Heart left ventricle (tissue), 16 donors: ENCODE measurements around the gene WNK2. TPM values are rescaled to one million over a fixed set of nuclear protein-coding genes. Genes with fewer than 3 reads are reported as not detected.

Experiments
- ATAC-seq, 4 donors: fragments of 200-7000 bp; cut with Tn5 transposase; one replicate each; pipeline ENCODE4 v1.9.1; 2020 to 2022; ENCODE audit warnings: moderate library complexity in 4 of 4, mild to moderate bottlenecking in 3 of 4, moderate number of reproducible peaks in 1 of 4
- DNase-seq, 5 donors: peaks; one replicate each; pipeline ENCODE4 v3.0.0-alpha.2; 2020
- H3K27ac ChIP-seq, 12 donors: fragments of 200-600 bp; sonication (generic) in 4 of 12; one replicate each; pipeline versions ENCODE4 v1.5.0 to v1.8.0; 2016 to 2022; ENCODE audit warnings: mild to moderate bottlenecking in 2 of 12
- H3K27me3 ChIP-seq, 9 donors: fragments of 200-600 bp; sonication (generic) in 2 of 9; one replicate each; pipeline versions ENCODE4 v1.5.1 to v1.8.0; 2016 to 2022; ENCODE audit warnings: mild to moderate bottlenecking in 3 of 9
- H3K36me3 ChIP-seq, 9 donors: fragments of 200-600 bp; sonication (generic) in 2 of 9; one replicate each; pipeline versions ENCODE4 v1.5.0 to v1.8.0; 2018 to 2022; ENCODE audit warnings: mild to moderate bottlenecking in 2 of 9
- H3K4me1 ChIP-seq, 12 donors: fragments of 200-600 bp; sonication (generic) in 4 of 12; one replicate each; pipeline versions ENCODE4 v1.5.0 to v1.8.0; 2016 to 2022; ENCODE audit warnings: mild to moderate bottlenecking in 3 of 12
- H3K4me3 ChIP-seq, 12 donors: fragments of 200-600 bp; sonication (generic) in 4 of 12; one replicate each; pipeline versions ENCODE4 v1.5.0 to v1.8.0; 2017 to 2022; ENCODE audit warnings: mild to moderate bottlenecking in 9 of 12, moderate library complexity in 4 of 12
- H3K9me3 ChIP-seq, 12 donors: fragments of 200-600 bp; sonication (generic) in 4 of 12; one replicate each; pipeline versions ENCODE4 v1.5.0 to v1.8.0; 2016 to 2022; ENCODE audit warnings: mild to moderate bottlenecking in 1 of 12
- CTCF ChIP-seq, 12 donors: fragments of 200-600 bp; sonication (generic) in 4 of 12; IDR thresholded peaks; one replicate each; pipeline versions ENCODE4 v1.5.0 to v1.8.0; 2018 to 2022; ENCODE audit warnings: antibody characterized with exemption in 12 of 12, mild to moderate bottlenecking in 5 of 12
- POLR2A ChIP-seq, 2 donors: fragments of 450-650 bp; IDR thresholded peaks; one replicate each; pipeline ENCODE4 v1.6.1; 2017; ENCODE audit warnings: antibody characterized with exemption in 2 of 2, mild to moderate bottlenecking in 2 of 2, moderate library complexity in 2 of 2
- WGBS, 4 donors: extraction: QIAGEN DNeasy Blood & Tissue Kit in 2 of 4; methylation state at CpG; one replicate each; pipeline versions ENCODE4 v1.1.5 to v1.1.7; 2013 to 2018; 5-methylcytosine and 5-hydroxymethylcytosine counted together
- intact Hi-C, 10 donors: fragments of 100-400 bp; cut with DNase I; formaldehyde crosslinking; loops; one replicate each; pipeline versions ENCODE4 v1.11.1 to v1.14.2; 2022
- polyA plus RNA-seq, 2 donors: library from polyadenylated mRNA; stranded (reverse); fragments of 200-250 nt; gene quantifications; one replicate each; pipeline ENCODE4 v1.2.3, GENCODE V29; 2013
- total RNA-seq, 9 donors: library from RNA; depleted of rRNA in 2 of 9; stranded (reverse); fragments of >200 nt in 2 of 9; fragmentation: NEBNext Ultra II Directional in 3 of 9; extraction: Animal tissue kit (Norgen Biotek cat#: 25700) in 3 of 9; gene quantifications; one replicate each; pipeline versions ENCODE4 v1.1.0 to v1.2.4, GENCODE V29; 2016 to 2023
- donor health status: ischemic (EF 13 %, LVEDD 7.1; RV severe dilation, severe dysfunction).
- donor health status: healthy with polysubstance abuse.
- donor health status: DM: no; HTN: yes; CAD: no.
- donor health status: DM: no; HTN: no; CAD: no.
- donor health status: ischemic (EF 25% LVEDD 6.9; RV normal size, moderate dysfunction).
- donor health status: ischemic (EF 25% LVEDD 5.7; RV mildly dilated, moderate dysfunction).
- donor health status: healthy.
- donor health status: DM: yes; HTN: yes; CAD: no.
- donor health status: ischemic (EF 35%, LVEDD 5.7; RV mildly dilated, moderate dysfunction).
- donor health status: nonischemic (EF 11% LVEDD 7.7; RV severe dilation, severe dysfunction).
- donor health status: DM: yes; HTN: yes; CAD: no.
- donor health status: PGD.
- donor health status: ischemic (EF 29% LVEDD 5.4; RV normal size, mild dysfunction).
- donor health status: nonischemic (EF 23%, LVEDD 6.1; RV moderate dilation, normal function).

The WNK2 gene
- total and polyA plus RNA-seq, 11 donors, result 29.4 to 206 (median 112) TPM

GRCh38 chr9:93198838-93199625 is 15.1 kb downstream of the WNK2 start:
- no peaks in the 10 kb centered on the region for H3K36me3 ChIP-seq
- DNase-seq (peak in 4 of 5 donors; percentile 17 to 60 (median 18)), ATAC-seq (no peak)
- H3K4me3 ChIP-seq, result no peak overlapping the region
- peaks cover 0 to 3% (median 0%) of the 10 kb centered on the region in 12 donors for H3K9me3 ChIP-seq
- peak overlapping the region in 7 of 12 donors; percentile 11 to 75 (median 50) for H3K27ac ChIP-seq
- intact Hi-C loops, result no loop called here
- 79 to 90% (median 85%) methylated on average over 14 to 16 of the region's 16 CpGs for WGBS, 4 donors
- no peaks in the 10 kb centered on the region for H3K27me3 ChIP-seq
- H3K4me1 ChIP-seq, result peaks cover 0 to 93% (median 33%) of the 10 kb centered on the region in 12 donors
- TF ChIP-seq POLR2A (IDR thresholded peaks at IDR 0.05), result no peak
- no peak for TF ChIP-seq CTCF (IDR thresholded peaks at IDR 0.05)

GRCh38 chr9:93200449-93200742 is 16.5 kb downstream of the WNK2 start:
- TF ChIP-seq POLR2A (IDR thresholded peaks at IDR 0.05) (no peak), CTCF (IDR thresholded peaks at IDR 0.05) (no peak)

GRCh38 chr9:93200989-93201334 is 17.0 kb downstream of the WNK2 start:
- peaks cover 0 to 94% (median 44%) of the 10 kb centered on the region in 12 donors for H3K4me1 ChIP-seq
- H3K27me3 ChIP-seq, result no peaks in the 10 kb centered on the region
- no peaks in the 10 kb centered on the region for H3K36me3 ChIP-seq
- no peak overlapping the region for H3K4me3 ChIP-seq
- no peak for TF ChIP-seq POLR2A (IDR thresholded peaks at IDR 0.05)
- no peak for TF ChIP-seq CTCF (IDR thresholded peaks at IDR 0.05)
- WGBS, 4 donors, result 37 to 88% (median 56%) methylated on average over 1 to 5 of the region's 5 CpGs
- intact Hi-C loops, result no loop called here
- peak overlapping the region in 11 of 12 donors; percentile 24 to 99 (median 74) for H3K27ac ChIP-seq
- ATAC-seq (no peak), DNase-seq (peak in 1 of 5 donors; percentile 40)
- H3K9me3 ChIP-seq, result peaks cover 0 to 3% (median 0%) of the 10 kb centered on the region in 12 donors

More at GRCh38 chr9:93200449-93200742, 16.5 kb downstream of the WNK2 start:
- no peak for ATAC-seq
- no peaks in the 10 kb centered on the region for H3K27me3 ChIP-seq
- H3K9me3 ChIP-seq, result peaks cover 0 to 3% (median 0%) of the 10 kb centered on the region in 12 donors
- H3K36me3 ChIP-seq, result no peaks in the 10 kb centered on the region
- WGBS, 4 donors, result 69 to 79% (median 74%) methylated on average over 9 of the region's 9 CpGs
- peak in 3 of 5 donors; percentile 5 to 44 (median 32) for DNase-seq
- H3K27ac ChIP-seq, result peak overlapping the region in 6 of 12 donors; percentile 52 to 92 (median 85)
- H3K4me3 ChIP-seq, result no peak overlapping the region
- H3K4me1 ChIP-seq, result peaks cover 0 to 93% (median 38%) of the 10 kb centered on the region in 12 donors
- intact Hi-C loops, result no loop called here

- TF ChIP-seq POLR2A (IDR thresholded peaks at IDR 0.05) (no peak), CTCF (IDR thresholded peaks at IDR 0.05) (no peak)
- Histone ChIP-seq H3K36me3 (no peaks in the 10 kb centered on the region), H3K4me3 (no peak overlapping the region), H3K9me3 (no peaks in the 10 kb centered on the region), H3K27ac (peak overlapping the region in 11 of 12 donors; percentile 27 to 99 (median 87)), H3K4me1 (peaks cover 0 to 96% (median 49%) of the 10 kb centered on the region in 12 donors), H3K27me3 (no peaks in the 10 kb centered on the region)
- 62 to 68% (median 65%) methylated on average over 9 to 11 of the region's 11 CpGs for WGBS, 4 donors
- peak in 3 of 5 donors; percentile 6 to 54 (median 11) for DNase-seq
- intact Hi-C loops, result no loop called here
- no peak for ATAC-seq
Observed at GRCh38 chr9:93203026-93203717, 19.2 kb downstream of the WNK2 start.
